Activated B cell treated with CpG ODN at 0.5 μM for 24 hours (primary cell): ENCODE results near the gene LAMA1. TPM values are rescaled to one million over a fixed set of nuclear protein-coding genes. Genes with fewer than 3 reads are reported as not detected.

Experiments used
- ATAC-seq: fragments of 200-7000 bp; cut with Tn5 transposase; one replicate; pipeline ENCODE4 v1.10.0; 2021; ENCODE audit warnings: low read depth, mild to moderate bottlenecking, moderate library complexity
- CTCF ChIA-PET: fragments of 350-600 bp; sonication (Branson Sonifier 250); formaldehyde crosslinking; loops from one replicate; lab custom pipeline; 2021; ENCODE audit warnings: antibody characterized with exemption; lab: Charles Lee
- POLR2A ChIA-PET: fragments of 350-600 bp; sonication (Branson Sonifier 250); formaldehyde crosslinking; loops from one replicate; lab custom pipeline; 2021; ENCODE audit warnings: antibody characterized with exemption; lab: Charles Lee
- DNase-seq: peaks from one replicate; pipeline ENCODE4 v3.0.0; 2022
- H3K27ac Mint-ChIP-seq: one replicate; pipeline ENCODE4 v1.8.0; 2020; ENCODE audit warnings: mixed read lengths
- H3K27me3 Mint-ChIP-seq: one replicate; pipeline ENCODE4 v1.8.0; 2021; ENCODE audit warnings: mixed read lengths
- H3K36me3 Mint-ChIP-seq: one replicate; pipeline ENCODE4 v1.8.0; 2021; ENCODE audit warnings: low read depth, mixed read lengths
- H3K4me1 Mint-ChIP-seq: one replicate; pipeline ENCODE4 v1.8.0; 2021; ENCODE audit warnings: mixed read lengths
- H3K4me3 Mint-ChIP-seq: one replicate; pipeline ENCODE4 v1.8.0; 2020; ENCODE audit warnings: mild to moderate bottlenecking, mixed read lengths
- H3K9me3 Mint-ChIP-seq: one replicate; pipeline ENCODE4 v1.8.0; 2020; ENCODE audit warnings: mixed read lengths
- CTCF ChIP-seq: fragments of 200-600 bp; IDR thresholded peaks from one replicate; pipeline ENCODE4 v1.8.0; 2022; ENCODE audit warnings: antibody characterized with exemption, mild to moderate bottlenecking
- intact Hi-C: fragments of 100-400 bp; cut with micrococcal nuclease; formaldehyde crosslinking; loops from one replicate; pipeline ENCODE4 v1.15.1; 2024
- total RNA-seq: library from RNA; stranded (reverse); gene quantifications from 2 replicates; pipeline ENCODE4 v1.2.3, GENCODE V29; 2022

LAMA1 gene
- total RNA-seq, 1 donor from 2014 or later, result not detected

DNA sequence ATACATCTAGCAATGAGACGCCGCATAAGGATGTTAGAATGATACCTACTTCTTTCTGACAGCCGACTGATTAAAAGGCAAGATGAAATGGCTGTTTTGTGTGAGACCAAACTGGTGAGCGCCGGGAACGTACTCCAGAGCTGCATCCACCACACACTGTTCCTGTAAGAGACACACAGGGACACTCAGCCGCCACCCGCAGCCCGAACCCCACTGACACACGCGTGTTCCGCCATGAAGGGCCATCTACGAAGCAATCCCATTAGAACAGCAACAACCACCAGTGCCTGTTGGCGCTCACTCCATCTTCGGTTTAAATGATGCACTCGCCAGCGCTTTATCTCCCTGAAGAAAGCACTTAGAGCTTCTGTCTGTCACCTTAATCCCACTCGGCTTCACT is 162.3 kb downstream of the LAMA1 start:
- intact Hi-C loops, result no loop called here
- ChIA-PET POLR2A (no interaction called here), CTCF (no interaction called here)
- no peaks in the 10 kb centered on the region for H3K27me3 Mint-ChIP-seq
- H3K4me1 Mint-ChIP-seq, result no peaks in the 10 kb centered on the region
- H3K27ac Mint-ChIP-seq, result no peak overlapping the region
- H3K9me3 Mint-ChIP-seq, result peaks cover 1% of the 10 kb centered on the region
- no peak overlapping the region for H3K4me3 Mint-ChIP-seq
- DNase-seq (no peak), ATAC-seq (no peak)
- TF ChIP-seq CTCF, result no peak
- H3K36me3 Mint-ChIP-seq, result no peaks in the 10 kb centered on the region

GRCh38 chr18:6954501-6954900 is 163.1 kb downstream of the LAMA1 start:
- no peak overlapping the region for H3K27ac Mint-ChIP-seq
- intact Hi-C loops, result no loop called here

GRCh38 chr18:6951336-6952090 is 166.1 kb downstream of the LAMA1 start:
- intact Hi-C loops, result no loop called here
- ChIA-PET POLR2A (no interaction called here), CTCF (no interaction called here)
- Mint-ChIP-seq H3K4me1 (no peaks in the 10 kb centered on the region), H3K27ac (no peak overlapping the region), H3K9me3 (no peaks in the 10 kb centered on the region), H3K36me3 (no peaks in the 10 kb centered on the region), H3K27me3 (no peaks in the 10 kb centered on the region), H3K4me3 (no peak overlapping the region)
- ATAC-seq (no peak), DNase-seq (no peak)
- no peak for TF ChIP-seq CTCF

More at GRCh38 chr18:6954501-6954900, 163.1 kb downstream of the LAMA1 start:
- Mint-ChIP-seq H3K9me3 (no peaks in the 10 kb centered on the region), H3K4me1 (no peaks in the 10 kb centered on the region), H3K4me3 (no peak overlapping the region), H3K36me3 (no peaks in the 10 kb centered on the region), H3K27me3 (no peaks in the 10 kb centered on the region)
- no peak for DNase-seq
- ATAC-seq, result no peak
- POLR2A ChIA-PET, result no interaction called here
- TF ChIP-seq CTCF, result no peak
- CTCF ChIA-PET, result no interaction called here

DNA sequence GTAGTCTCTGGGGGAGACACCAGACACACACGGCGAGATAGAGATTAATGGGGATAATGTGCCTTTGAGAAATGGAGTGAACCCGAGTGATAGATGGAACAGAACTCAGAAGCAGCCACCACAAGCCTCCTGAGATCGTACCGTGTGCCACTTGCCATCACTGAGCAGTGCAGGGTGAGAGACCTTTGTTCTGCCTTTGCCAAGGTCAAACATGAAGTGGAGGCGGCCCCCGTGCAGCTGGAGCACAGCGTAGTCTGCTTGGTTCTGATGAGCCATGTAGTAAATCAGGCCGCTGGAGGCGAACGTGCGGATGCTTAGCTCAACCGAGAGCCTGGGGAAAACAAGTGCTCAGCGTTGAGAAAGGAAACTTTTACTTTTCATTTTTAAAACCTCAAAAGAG is 167.0 kb downstream of the LAMA1 start:
- Mint-ChIP-seq H3K4me3 (no peak overlapping the region), H3K4me1 (no peaks in the 10 kb centered on the region), H3K27me3 (no peaks in the 10 kb centered on the region), H3K9me3 (no peaks in the 10 kb centered on the region), H3K27ac (no peak overlapping the region), H3K36me3 (no peaks in the 10 kb centered on the region)
- DNase-seq, result no peak
- TF ChIP-seq CTCF, result no peak
- ChIA-PET POLR2A (no interaction called here), CTCF (no interaction called here)
- no peak for ATAC-seq
- intact Hi-C loops, result no loop called here

DNA sequence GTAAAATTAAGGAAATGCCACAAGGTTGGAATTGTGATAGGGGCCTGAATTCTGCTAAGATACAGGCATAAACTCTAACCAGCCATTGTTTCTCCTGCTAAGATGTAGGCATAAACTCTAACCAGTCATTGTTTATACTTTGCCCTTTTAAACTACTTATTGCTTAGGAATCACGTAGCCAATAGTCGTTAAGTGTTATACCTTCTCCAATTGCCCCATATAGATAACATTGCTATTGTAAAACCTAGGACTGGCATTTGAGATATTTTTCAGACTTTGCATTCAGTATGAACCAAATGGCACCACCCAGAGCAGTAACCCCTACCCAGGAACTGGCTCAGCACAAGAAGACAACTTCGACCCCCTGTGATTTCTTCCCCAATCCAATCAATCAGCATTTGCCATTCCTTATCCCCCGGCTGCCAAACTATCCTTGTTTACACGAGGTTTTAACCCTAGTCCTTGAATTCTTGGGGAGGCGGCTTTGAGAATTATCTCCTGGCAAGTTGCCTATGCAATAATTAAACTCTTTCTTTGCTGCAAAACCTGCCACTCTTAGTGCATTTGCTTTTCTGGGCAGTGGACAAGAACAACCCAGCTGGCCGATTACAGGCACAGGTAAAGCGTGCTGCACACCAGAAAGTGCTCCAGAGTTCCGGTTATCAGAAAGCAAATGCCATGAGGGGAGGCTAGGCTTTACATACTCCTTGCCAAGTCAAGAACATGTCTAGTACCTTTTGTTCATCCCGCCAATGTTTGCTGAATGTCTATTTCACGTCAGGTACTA is 167.6 kb downstream of the LAMA1 start:
- ChIA-PET CTCF (no interaction called here), POLR2A (no interaction called here)
- DNase-seq (no peak), ATAC-seq (no peak)
- H3K9me3 Mint-ChIP-seq, result no peaks in the 10 kb centered on the region
- no peaks in the 10 kb centered on the region for H3K27me3 Mint-ChIP-seq
- H3K4me3 Mint-ChIP-seq, result no peak overlapping the region
- no peak for TF ChIP-seq CTCF
- no peaks in the 10 kb centered on the region for H3K4me1 Mint-ChIP-seq
- H3K27ac Mint-ChIP-seq, result no peak overlapping the region
- H3K36me3 Mint-ChIP-seq, result no peaks in the 10 kb centered on the region
- intact Hi-C loops, result no loop called here
